ENCODE data around the gene PIGL.

DNA sequence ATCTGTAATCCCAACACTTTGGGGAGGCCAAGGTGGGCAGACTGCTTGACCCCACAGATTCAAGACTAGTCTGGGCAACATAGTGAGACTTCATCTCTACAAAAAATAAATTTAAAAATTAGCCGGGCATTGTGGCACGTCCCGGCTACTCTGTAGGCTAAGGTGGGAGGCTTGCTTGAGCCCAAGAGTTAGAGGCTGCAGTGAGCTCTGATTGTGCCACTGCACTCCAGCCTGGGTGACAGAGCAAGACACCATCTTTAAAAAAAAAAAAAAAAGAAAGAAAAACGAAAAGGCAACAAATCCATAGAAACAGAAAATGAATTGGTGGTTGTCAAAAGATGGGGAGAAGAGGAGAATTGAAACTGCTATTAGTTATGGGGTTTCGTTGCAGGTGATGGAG lies 29.4 kb upstream of the PIGL start:
- no peak for TF ChIP-seq POLR2A (IDR thresholded peaks at IDR 0.05)
- TF ChIP-seq, protein P1, sequence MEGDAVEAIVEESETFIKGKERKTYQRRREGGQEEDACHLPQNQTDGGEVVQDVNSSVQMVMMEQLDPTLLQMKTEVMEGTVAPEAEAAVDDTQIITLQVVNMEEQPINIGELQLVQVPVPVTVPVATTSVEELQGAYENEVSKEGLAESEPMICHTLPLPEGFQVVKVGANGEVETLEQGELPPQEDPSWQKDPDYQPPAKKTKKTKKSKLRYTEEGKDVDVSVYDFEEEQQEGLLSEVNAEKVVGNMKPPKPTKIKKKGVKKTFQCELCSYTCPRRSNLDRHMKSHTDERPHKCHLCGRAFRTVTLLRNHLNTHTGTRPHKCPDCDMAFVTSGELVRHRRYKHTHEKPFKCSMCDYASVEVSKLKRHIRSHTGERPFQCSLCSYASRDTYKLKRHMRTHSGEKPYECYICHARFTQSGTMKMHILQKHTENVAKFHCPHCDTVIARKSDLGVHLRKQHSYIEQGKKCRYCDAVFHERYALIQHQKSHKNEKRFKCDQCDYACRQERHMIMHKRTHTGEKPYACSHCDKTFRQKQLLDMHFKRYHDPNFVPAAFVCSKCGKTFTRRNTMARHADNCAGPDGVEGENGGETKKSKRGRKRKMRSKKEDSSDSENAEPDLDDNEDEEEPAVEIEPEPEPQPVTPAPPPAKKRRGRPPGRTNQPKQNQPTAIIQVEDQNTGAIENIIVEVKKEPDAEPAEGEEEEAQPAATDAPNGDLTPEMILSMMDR (IDR thresholded peaks at IDR 0.05) = no peak

Measured in transverse colon (tissue), 3 donors.